ENCODE measurements around the gene PPP2R5C.

The PPP2R5C gene

DNA sequence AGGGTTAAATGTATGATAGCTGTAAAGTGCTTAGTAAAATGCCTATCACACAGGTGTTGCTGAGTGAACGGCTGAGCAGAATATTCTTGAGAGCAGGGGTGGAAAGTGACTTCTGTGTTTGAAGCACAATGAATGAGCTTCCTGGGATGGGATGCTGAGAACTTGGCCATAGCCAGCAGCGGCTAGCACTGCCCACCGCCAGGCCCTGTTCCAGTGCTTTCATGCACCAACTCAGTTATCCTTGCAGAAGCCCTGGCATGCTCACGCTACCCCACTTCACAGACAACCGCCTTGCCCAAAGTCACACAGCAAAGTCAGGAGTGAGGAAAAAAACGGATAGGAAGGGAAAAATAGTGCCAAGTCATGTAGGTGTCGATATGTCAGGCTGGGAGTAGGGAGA is 213.7 kb downstream of the PPP2R5C start:
- DNase-seq: no peak

All from CD4-positive, alpha-beta T cell treated with Interleukin-4 for 1 hour (primary cell).